IPS DF 4.7 (cell line): Measurements from ENCODE around the gene CREB5.
A peak's percentile ranks its signal among the peaks of the same experiment; 100 is the strongest.

Source experiments
- DNase-seq: peaks from one replicate; pipeline ENCODE4 v3.0.0-alpha.2; 2013; ENCODE audit warnings: low spot score; ENCODE audit errors: extremely low read depth

The CREB5 gene

DNA sequence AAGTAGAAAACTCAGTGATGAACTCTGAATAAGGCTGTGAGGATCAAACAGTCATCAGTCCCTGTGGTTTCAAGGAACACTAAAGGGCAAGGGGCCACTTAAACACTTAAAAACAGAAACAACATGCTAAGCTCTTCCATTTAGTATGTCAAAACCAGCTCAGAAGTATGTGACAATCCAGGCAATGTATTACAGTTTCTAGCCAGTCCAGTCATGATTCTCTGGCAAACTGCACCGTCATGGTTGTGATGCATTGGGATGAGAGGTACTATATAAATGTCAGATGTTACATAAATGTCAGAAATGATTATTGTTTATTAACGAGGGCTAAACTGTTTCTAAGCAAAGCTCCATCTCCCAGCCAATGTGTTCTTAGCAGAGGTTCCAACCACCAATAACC, 4.7 kb upstream of the CREB5 start:
- DNase-seq, result no peak

DNA sequence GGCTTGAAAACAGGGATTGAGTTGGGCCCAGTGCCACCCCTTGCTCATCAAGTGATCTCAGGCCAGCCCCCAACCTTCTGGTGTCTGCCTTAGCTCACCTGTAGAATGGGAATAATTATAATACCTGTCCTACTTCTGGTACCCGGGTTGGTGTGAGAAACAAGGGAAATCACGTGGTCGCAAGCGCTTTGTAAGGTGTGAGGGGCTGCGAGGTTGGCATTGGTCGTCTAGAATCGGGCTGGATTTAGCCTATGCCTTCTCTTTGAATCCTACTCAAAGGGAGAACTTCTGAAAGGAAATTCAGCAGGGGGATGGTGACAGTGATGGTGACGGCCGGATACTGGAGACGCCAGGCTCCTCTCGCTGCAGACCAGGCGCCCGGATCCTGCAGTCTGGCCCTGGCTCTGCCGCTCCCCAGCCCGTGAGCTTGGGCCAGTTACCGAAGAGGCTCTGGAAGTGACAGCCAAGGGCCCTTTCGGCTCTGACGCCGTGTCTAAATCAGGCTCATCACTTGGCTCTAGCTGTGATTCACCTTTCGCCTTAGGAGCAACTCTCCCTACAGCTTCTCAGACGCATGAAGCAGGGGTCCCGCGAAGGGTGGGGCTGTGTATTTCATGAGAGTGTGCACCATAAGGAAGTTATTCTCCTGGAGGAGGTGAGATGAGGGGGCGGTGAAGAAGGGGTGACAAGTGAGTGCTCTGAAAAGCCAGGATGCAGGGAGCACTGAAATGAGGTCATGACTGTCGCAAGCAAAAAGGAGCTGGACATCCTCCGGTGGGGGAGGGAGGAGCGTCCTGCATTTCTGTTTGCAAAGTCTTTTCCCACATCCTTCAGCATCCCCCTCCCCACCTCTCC, 4.0 kb upstream of the CREB5 start:
- DNase-seq, result no peak

DNA sequence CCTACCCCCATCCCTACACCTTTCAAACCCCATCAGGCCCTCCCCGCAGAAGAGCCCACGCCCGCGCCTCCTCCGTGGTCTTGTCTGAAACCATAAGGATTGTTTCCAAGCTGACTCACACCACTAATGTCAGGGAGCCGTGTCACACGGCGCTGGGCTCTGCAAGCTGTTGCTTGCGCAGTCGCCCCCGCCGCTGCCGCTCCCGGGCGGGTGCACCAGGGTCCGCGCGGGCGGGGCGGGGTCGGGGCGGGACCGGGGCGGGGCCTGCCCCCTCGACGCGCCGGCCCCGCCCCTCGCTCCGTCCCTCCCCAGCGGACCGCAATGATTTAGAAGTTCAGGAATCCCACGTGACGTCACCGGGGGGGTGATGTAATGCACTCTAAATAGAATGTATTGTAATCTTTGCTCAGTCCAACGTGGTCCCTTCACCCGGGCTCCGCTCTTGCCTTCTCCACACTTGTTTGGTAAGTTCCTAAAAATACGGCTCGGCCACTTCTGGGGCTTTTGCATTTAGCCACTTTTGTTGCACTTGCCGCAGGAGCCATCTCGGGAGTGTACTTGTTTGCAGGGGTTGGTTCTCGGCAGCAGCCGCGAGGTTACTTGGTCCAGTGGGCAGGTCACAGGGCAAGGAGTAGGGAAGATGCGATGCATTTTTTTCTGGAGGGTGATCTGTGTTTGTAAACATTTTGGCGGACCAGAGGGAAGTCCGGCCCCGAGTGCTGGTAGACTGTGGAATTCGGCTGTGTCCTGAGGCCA, 3.2 kb upstream of the CREB5 start:
- no peak for DNase-seq

DNA sequence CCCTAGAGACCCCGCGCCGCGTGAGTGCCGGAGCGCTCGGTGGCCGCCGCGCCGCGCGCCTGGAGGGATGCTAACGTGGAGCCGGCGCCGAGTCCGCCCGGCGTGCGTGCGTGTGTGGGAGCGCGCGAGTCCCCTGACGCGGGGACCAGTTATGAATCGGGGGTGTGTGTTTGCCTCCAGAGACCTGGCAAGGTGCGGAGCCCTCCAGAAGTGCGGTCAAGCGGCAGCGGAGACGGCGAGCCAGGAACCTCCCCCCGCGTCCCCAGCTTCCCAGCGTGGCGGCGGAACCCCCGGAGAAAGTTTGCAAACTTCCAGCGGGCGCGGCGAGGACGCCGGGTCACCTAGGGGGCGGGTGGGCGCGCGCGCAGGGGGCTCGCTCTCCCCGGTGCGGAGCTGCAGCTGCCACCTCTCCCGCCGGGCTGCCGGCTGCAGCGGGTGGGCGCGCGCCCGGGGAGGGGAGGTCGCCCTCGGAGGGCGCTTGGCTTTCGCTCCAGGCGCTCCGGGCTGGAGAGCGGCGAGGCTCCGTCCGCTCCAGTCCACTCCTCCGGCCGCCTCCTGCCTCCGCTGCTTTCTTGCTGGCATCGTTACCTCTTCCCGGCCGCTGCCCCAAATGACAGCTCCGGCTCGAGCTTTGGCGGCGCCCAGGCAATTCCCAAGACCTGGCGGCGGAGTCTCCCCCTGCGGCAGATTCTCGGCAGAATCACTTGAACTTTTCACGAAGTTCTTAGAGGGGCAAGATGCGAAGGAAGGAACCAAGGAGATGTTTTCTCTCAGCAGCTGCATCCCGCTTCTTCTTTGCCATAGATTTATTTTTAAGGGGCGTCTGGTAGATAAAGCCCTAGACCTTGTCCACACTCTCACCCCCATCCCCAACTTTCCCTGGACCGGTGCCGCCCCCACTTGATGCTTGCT, 2.3 kb upstream of the CREB5 start:
- DNase-seq, result no peak

DNA sequence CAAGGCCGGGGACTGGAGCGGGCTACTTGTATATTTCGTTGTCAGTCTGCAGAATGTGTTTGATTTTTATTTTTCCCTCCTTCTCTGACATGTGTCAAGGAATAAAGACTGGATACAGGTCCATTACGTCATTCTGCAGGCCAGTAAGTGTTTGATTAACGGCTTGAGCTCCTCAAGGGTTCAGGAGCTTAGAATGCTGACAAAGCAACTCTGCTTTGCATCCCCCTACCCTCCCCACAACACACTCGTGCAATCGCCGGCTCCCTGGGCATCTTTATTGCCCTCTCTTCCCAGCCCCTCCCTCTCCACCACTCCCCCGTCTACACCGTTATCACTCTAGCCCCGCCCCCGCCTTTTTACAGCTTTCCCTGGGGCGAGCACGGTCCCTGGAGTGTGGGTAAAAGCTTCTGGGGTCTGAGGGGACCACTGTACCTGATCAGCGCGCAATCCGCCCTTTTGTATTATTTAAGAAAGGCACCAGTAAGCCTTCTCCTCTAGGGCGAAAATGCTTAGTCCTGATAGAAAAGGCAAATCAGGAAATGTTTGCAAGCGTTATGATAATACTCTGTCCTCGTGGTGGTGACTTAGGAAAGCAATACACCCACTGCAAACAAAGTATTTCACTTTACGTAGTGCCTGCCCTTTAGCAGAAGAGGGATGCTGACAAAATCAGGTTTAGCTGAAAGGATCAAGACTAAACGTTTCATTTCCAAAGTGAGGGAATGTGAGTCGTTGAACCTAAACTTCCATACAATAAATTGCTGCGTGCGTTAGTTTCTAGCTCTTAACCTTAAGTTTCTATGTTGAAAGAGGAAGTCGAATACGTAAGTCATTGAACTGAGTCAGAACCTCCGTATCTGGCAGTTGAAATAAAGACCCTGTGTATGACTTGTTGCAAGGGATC, 1.4 kb upstream of the CREB5 start:
- no peak for DNase-seq

DNA sequence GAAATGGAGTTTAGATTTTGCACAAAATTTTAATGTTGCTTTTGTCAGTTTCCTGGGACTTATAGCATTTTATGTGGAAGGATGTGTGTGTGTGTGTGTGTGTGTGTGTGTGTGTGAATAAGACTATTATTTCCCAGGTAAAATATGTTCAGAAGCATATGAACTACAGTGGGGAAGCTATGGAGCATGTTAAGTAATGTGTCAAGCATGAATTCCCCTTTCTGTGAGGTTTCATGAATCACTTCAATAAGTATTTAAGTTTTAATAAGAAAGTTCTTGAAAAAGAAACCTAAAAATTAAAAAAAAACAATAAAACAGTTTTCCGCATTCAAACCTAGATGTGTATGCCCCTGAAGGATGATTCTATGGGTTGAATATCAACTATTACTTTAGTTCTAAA, 693 bp downstream of the CREB5 start:
- no peak for DNase-seq

DNA sequence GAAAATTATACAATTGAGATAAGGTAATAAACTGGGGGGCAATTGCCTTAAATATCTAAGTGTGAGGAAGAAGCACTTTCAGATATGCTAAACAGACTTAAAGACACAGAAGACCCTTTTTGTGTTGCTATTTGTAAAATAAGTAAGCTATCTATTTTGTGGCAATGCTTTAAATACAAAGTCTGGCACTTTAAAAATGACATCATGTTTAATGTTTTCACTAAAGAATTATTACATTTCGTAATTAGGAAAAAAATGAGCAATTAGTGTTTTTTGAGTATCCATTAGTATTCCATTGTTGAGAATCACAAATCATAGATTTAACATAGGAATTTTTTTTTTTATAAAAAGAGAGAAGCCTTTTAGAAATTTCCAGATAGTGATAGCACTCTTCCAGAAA, 2.1 kb downstream of the CREB5 start:
- DNase-seq, result no peak

DNA sequence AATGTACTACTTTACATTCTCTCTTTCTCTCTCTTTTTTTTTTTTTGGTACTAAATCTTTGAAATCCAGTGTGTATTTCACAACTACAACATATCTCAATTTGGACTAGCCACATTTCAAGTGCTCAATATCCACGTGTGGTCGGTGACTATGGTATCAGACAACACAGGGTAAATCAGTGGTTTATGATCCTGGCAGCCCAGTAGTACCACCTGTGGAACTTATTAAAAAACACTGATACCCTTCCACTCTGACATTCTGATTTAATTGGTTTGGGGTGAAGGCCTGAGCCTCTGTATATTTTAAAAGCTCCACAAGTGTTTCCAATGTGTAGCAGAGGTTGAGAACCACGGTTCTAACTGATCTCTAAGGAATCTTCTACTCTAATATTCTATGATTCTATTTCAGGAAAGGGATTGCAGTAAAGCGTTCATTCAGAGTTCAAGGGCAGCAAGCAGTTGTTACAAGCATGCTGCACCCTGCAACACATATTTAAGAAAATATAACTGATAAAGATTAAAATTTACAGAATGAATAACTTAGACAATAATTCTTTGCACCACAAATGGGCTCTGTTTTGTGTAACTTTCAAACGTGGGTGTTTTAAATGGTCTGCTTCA, 5.1 kb downstream of the CREB5 start:
- no peak for DNase-seq

DNA sequence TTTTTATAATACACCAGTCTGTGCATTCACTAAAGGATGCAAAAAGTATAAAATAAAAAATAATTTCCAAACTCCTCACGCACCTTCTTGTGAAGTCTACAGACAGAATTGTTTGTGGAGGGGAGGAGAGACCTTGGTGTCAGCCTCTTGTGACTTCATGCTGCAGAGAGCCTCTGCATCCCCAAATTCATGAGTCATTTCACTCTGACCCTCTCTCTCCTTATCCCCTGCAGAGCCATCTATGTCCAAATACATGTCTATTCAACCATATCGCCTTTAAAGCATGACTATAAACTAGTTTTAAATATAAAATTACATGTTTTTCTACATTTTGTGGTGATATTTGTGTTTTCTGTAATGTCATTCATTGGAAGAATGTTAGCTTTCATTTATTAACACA, 6.0 kb downstream of the CREB5 start:
- no peak for DNase-seq

DNA sequence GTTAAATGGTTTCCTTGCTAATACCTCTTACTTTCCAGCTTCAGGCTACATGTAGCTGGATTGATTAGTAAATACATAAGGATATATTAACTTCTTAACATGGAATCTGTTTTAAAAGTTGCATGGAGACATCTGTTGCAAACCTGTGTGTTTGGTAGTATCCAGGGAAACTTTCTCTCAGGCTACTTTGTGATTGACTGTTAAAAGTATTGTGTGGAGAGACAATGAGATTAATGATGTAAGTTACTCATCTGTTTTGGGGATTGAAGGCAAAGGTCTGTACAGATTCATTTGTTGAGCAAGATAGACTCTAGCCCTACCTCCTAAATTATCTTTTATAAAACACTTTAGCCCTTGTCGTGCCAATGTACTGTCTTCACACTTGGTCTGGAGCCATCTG, 6.6 kb downstream of the CREB5 start:
- DNase-seq, result no peak

DNA sequence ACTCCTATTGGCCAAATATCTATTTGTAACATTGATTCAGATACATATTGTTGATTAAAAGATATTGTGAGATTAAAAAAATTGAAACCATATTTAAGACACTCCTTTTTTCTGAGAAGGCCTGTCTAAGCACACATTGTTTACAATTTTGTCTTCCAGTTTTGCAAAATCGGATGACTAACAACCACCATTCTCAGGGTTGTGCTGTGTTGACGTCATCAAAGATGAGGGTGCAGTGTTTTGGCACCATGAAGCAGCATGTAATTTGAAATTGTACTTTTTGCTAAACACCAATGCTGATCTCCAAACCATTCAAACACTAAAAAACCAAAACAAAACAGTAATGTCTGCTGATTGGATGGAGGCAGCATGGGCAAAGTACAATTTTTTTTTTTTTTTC, 7.4 kb downstream of the CREB5 start:
- no peak for DNase-seq

DNA sequence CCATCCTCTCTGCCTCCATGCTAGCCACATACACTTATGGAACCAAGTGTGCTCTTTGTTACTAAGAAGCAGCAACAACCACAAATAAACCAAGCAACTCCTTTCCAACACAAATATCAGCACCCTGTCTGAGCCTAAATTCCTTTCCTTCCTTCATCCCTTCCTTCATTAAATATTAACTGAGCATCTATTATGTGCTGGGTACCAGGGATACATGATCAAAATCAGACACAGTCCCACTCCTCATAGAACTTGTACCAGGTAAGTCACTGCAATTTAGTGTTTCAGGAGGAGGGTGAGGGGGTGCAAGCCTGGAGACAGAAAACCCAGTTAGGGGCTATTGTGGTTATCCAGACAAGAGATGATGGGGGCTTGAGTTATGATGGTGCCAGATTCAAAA, 10.8 kb downstream of the CREB5 start:
- no peak for DNase-seq

DNA sequence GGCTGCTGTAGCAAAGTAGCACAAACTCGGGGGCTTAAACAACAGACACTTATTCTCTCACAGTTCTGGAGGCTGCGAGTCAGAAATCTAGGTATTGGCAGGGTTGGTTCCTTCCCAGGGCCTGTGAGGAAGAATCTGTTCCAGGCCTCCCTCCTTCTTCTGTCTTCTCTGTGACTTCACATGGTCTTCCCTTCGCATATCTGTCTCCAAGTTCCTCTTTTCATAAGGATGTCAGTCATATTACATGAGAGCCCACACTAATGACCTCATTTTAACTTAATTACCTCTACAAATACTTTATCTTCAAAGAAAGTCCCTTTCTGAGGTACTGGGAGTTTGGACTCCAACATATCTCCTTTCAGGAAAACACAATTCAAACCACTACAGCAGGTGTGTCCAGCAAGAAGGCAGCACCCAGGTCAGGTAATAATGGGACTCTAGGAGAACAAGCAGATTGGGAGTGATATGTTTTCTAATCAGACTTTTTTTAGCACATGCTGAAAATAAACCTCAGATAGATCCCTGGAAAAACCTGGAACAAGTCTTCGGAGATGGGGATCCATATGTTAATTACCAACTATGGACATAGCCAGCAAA, 11.7 kb downstream of the CREB5 start:
- DNase-seq, result no peak

DNA sequence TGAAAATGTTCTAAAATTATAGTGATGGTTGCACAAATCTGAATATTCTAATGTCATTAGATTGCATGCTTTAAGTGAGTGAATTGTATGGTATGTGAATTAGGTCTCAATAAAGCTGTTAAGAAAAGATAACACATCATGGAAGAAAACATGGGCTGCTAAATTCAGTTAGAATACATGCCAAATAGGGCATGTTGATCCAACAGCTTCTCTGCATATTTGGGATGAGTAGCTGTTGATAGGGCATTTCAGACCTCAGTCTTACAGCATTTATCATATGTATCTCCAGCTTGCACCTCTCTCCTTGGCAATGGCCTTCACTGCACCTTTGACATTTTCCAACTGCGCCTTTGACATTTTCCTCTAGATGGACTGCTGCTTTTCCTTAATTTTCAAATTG, 13.2 kb downstream of the CREB5 start:
- DNase-seq, result no peak

DNA sequence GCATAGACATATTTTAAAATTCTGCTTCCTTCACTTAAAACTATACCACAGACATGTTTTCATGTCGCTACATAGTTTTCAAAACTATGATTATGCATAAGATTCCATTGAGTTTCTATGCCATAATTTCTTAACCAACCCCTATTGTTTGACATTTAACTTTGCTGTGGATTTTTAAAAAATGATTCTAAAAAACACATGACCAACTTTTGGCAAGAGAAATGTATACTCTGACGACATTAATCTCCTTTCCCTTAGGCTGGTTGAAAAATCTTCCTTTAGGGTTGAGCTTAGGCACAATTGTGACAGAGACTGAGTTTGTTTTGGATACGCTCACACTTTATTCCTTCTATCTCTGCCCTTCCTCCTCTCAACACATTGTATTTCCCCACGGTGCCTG, 14.9 kb downstream of the CREB5 start:
- no peak for DNase-seq

DNA sequence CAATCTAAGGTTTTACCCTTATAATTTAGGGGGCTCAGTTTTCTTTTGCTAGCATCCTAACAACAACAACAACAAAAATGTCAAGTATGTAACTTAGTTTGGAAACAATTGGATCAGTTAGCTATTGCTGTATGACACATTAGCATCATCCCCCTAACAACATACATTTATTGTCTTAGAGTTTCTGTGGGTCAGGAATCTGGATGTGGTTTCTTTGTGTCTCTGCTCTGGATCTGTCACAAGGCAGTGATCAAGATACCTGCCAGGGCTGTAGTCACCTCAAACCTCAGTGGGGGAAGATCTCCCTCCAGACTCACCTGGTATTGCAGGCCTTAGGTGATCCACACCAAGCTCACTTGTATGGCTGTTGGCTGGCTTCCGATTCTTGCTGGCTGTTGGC, 18.3 kb downstream of the CREB5 start:
- no peak for DNase-seq

DNA sequence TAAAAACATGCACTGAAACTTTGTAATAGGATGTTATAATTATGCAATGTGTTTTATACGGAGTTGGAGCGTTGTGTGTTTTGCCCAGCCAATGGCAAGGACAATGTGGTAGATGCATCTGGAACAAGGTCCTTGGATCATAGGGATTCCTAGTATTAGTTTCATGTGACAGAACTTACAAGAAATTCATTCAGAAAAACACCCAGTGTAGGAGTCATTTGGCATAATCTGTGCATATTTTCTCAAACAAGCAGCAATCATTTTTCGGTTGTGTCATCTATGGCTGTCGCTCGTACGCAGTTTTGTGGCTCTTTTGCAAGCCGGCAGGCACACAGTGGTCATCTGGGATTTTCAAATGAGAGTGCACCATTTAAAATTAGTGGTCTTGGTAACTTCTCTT, 19.8 kb downstream of the CREB5 start:
- DNase-seq, result no peak

DNA sequence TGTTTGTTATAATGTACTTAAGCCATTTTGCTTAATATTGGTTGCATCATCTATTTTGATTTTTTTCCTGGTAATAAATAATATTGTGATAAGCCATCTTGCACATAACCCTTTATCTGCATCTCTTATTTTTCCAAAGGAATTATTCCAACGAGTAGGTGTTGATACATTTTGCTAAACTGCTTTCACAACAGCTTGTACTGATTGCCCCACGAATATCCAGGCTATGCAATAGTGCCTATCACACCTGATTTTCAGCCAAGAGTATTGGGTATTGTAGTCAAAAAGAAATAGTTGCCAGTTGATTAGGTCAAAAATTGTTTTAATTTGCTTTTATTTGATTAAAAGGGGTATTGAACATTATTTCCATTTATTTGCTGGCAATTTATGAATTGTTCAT, 20.7 kb downstream of the CREB5 start:
- DNase-seq, result no peak

DNA sequence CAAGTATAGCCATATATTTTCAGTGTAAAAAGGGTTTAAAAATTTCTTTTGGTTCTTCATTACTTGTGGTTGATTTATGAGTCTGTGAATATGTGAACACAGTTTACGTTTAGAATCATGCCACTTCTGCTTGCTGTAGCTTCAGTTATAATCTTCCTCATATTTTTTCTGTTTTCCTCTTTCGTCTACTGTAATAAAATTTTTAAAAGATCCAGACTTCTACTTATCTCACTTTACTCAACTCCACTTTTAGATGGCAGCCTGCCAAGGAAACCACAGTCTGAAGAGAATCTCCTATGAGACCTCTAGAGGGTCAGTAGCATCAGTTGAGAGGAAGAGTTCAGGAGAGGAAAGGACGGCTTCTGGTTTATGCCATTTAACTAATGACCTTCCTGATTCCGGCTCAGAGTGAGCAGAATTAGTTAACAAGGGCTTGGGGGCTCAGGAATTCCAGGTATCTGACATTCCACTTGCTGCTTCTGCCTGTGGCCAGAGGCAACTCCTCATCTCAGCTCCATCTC, 21.4 kb downstream of the CREB5 start:
- DNase-seq, result peak; percentile 81

DNA sequence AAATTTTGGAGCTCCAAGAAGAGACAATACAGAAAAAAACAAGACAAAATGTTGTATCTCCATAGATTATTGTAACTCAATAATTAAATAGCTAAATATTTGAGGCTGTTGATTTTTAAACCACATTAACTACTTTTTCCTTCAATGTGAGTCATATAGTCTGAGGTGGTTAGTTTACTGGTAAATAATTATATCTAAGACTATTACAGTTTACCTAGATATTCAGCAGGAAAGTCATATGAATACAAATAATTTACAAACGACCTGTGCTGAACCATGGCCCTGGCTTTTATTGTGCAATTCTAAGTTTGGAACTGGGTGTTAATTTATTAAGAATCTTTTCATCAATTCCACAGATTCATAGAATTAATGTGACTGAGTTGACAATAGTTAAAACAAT, 22.2 kb downstream of the CREB5 start:
- DNase-seq, result no peak
